SK-N-SH treated with all-trans-retinoic acid at 6 μM for 48 hours (cell line): ENCODE data around the gene CR1.
"Not testable (repeated sequence)": the region's sequence is repeated elsewhere in the genome, so short reads cannot be mapped to it uniquely, and the experiment has no call there.

Experiments used
- ARNTL ChIP-seq: fragments of 450-650 bp; formaldehyde crosslinking; IDR thresholded peaks from 2 replicates; pipeline ENCODE4 v1.5.0; 2020; ENCODE audit warnings: low read depth, mild to moderate bottlenecking, moderate library complexity, borderline replicate concordance
- BACH2 ChIP-seq: fragments of 250-450 bp; sonication (Bioruptor Pico); IDR thresholded peaks from 2 replicates; pipeline ENCODE4 v1.9.0; 2021; ENCODE audit warnings: mild to moderate bottlenecking, borderline replicate concordance
- CREB5 ChIP-seq: fragments of 250-450 bp; sonication (Bioruptor Pico); IDR thresholded peaks from 2 replicates; pipeline ENCODE4 v1.5.1; 2020; ENCODE audit warnings: low read depth, mild to moderate bottlenecking, moderate library complexity
- CSDC2 ChIP-seq: fragments of 250-450 bp; sonication (Bioruptor Pico); IDR thresholded peaks from 2 replicates; pipeline ENCODE4 v1.5.0; 2020; ENCODE audit warnings: mild to moderate bottlenecking, moderate library complexity
- ESRRG ChIP-seq: fragments of 250-450 bp; sonication (Bioruptor Pico); IDR thresholded peaks from 2 replicates; pipeline ENCODE4 v1.6.1; 2021; ENCODE audit warnings: mild to moderate bottlenecking
- OSR1 ChIP-seq: fragments of 250-450 bp; sonication (Bioruptor Pico); IDR thresholded peaks from 2 replicates; pipeline ENCODE4 v1.8.0; 2022; ENCODE audit warnings: moderate library complexity, mild to moderate bottlenecking, inconsistent platforms
- PATZ1 ChIP-seq: fragments of 250-450 bp; sonication (Bioruptor Pico); IDR thresholded peaks from 2 replicates; pipeline ENCODE4 v1.8.0; 2020; ENCODE audit warnings: mild to moderate bottlenecking, moderate library complexity, borderline replicate concordance
- SNAI2 ChIP-seq: fragments of 250-450 bp; sonication (Bioruptor Pico); IDR thresholded peaks from 2 replicates; pipeline ENCODE4 v1.5.0; 2020; ENCODE audit warnings: mild to moderate bottlenecking, moderate library complexity
- ZFP3 ChIP-seq: fragments of 250-450 bp; sonication (Bioruptor Pico); IDR thresholded peaks from 2 replicates; pipeline ENCODE4 v1.5.0; 2020; ENCODE audit warnings: mild to moderate bottlenecking, moderate library complexity
- ZFP30 ChIP-seq: fragments of 450-650 bp; formaldehyde crosslinking; IDR thresholded peaks from 2 replicates; pipeline ENCODE4 v1.5.0; 2022; ENCODE audit warnings: mild to moderate bottlenecking, moderate library complexity
- ZNF70 ChIP-seq: fragments of 450-650 bp; formaldehyde crosslinking; IDR thresholded peaks from 2 replicates; pipeline ENCODE4 v1.5.0; 2020; ENCODE audit warnings: mild to moderate bottlenecking, moderate library complexity

GRCh38 chr1:207634293-207634692 is 138.3 kb downstream of the CR1 start:
- TF ChIP-seq SNAI2; OSR1 (CRISPR knock-in tag); PATZ1; ZFP3; ZNF70 (CRISPR knock-in tag); ZFP30 (CRISPR knock-in tag); ESRRG; ARNTL (CRISPR knock-in tag); BACH2 (CRISPR knock-in tag); CREB5 (CRISPR knock-in tag); CSDC2 (CRISPR knock-in tag): not testable (repeated sequence)
